Stimulated activated CD4-positive, alpha-beta T cell treated with anti-CD3 and anti-CD28 coated beads, Interleukin-15, amount 100 ng/mL, for 48 hours (primary cell): ENCODE data around the gene RNASE13.
A peak's percentile ranks its signal among the peaks of the same experiment; 100 is the strongest.
"Not testable (repeated sequence)": the region's sequence is repeated elsewhere in the genome, so short reads cannot be mapped to it uniquely, and the experiment has no call there.

Source experiments
- DNase-seq, 2 donors: peaks; one replicate each; pipeline ENCODE4 v3.0.0-alpha.2; 2020; ENCODE audit warnings: low read depth in 2 of 2

The RNASE13 gene

DNA sequence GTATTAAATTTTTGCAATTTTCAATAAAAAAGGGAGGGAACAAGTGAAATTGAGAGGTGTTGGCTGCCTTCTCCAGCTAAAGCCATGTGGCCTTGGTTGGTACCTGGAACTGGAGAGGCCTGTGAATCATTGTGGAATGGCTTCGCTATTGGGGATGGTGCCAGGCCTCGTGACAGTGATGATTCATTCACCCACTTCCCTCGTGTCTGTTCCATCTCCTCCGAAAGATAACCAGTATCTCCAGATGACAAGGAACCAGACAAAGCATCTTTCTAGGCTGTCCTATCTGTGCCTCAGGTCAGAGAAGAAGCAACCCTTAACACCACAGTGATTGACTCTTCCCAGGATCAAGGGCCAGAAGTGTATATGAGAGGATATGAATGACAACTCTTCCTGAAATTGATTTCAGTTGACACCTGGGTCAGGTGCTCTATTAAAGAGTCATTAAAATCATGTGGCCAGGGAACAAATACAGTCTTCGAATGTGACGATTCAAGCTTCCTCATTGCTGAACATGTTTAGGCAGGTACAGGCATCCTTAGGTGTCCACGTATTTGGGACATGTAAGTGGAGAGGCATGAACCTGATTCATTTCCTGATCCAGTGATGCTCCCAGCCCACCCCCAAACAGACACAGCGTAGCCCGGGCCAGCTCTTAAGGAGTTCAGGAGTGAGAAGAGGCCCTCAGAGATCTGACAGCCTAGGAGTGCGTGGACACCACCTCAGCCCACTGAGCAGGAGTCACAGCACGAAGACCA, 7.2 kb upstream of the RNASE13 start, which contains the start of gene RNASE7:
Gene RNASE7 (plus strand): TSS at position 687 of the 758 bp plus-strand sequence. CDS start 631 bp downstream, outside the sequence.
- no peak for DNase-seq

DNA sequence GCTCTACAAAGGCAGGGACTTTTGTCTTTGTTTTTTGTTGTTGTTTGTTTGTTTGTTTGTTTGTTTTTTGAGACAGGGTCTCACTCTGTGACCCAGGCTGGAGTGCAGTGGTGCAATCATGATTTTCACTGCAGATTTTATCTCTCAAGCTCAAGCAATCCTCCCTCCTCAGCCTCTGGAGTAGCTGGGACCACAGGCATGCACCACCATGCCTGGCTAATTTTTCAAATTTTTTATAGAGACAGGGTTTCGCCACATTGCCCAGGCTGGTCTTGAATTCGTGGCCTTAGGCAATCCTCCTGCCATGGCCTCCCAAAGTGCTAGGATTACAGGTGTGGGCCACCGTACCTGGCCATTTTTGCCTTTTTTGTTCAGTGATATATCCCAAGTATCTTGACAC, 6.3 kb upstream of the RNASE13 start:
- DNase-seq, result not testable (repeated sequence)

DNA sequence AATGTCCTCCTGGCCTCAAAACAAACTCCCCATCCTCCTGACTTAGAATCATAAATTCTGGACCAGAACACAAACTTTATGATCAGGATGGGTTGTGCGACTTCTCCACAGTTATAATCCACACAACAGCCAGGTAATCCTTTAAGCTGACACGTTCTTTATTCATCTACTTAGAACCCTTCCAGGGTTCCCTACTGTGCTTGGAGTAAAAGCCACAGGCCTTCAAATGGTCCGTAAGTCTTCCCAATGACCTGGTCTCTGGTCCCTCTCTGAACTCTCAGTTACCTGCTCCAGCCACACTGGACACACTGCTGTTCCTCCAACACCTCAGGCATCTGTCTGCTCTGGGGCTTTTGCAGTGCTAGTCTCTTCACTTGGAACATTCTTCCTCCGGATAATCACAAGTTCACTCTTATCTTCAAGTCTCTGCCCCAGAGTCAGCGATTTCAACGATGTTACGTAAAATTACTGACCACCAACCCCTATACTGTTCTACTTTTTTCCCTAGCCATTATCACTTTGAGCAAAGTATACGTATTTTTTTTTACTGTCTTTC, 5.8 kb upstream of the RNASE13 start:
- no peak for DNase-seq

DNA sequence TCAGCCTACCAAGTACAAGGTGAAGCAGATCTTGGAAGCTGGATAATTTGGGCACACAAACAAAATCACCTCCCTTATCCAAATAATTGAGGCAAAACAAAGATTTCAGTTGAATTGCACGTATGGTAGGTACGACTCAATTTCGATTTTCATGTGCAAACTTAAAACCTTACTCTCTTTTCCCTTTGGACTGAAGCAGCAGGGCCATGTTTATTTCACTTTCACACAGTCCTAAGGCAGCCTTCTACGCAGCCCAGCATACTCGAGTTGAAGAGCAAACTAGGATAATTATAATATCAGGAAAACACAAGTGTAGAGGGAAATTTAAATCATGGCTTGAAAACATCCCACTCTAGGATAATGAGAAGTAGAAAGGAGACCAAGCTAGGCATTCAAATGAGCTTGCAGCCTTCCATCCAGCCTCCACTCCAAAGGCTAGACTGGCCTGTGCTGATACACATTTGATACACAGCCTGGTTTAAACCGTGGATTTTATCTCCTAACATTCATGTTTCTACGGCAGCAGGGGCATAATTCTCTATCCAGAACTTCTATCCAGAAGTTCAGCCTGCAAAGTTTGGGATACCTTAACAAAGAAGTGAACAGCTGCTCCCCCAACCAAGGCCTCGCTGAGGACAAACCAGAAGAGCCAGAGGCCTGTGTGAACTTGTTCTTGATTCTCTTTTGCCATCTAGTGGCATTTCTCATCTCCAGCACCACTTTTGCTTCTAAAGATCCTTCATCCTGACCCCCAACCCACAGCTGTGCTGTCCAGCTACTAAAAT, 5.2 kb upstream of the RNASE13 start:
- no peak for DNase-seq

DNA sequence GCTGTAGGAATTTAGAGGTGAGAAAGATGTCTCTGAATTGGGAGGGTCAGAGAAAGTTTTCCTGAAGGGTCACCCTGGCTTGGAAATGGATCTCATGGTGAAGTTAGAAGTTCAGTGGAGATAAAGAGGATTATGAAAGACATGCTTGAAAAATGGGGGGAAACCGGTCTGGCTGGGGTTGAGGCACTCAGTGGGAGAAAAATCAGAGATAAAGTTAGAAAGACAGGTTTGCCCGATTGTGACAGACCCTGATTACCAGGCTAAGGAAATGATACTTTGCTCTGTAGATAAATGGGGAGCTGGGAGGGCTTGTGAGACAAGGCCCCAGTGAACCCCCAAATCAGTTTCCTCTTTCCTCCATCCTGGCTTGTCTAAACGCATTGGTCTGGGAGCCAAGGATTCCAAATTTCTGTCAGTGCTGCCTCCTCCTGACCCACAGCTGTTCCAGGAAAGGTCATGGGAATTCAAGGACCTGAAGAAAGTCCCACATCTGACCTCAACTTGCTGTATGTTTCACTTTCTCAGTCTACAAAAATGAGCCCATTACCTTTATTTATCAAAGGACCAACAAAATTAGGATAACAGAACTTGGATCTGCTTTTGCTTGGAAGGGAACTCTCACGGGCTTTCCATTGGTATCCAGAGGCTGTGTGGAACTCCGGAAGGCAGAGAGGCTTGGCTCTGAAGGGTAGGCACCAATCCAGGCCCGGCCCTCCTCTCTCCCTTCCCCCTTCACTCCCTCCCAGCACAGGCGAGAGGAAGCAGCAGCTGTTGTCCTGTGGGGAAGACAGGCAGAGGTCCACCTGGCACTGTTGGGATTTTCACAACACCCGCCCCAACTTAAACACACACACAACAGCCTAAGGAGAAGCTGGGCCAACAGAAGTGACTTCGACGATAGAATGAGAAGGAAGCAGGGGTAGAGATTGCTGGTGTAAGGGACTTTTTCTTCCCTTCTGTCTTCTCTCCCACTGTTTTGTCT, 4.1 kb upstream of the RNASE13 start:
- no peak for DNase-seq

DNA sequence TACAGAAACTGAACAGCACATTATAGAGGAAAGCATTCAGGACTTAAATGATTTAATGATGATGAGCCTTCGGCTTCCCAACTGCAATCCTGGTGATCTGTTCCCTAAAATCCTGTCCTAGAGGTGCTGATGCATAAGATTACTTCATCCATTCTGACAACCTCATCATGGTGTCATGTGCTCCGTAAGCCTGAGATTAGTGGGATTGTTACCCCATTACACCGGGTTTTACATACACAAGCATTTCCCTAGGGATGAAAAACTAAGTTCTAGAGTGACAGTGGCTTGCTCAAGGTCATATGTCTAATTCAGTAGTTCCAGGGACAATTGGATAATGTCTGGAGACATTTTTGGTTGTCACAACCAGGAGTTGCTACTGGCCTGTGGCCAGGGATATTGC, 2.5 kb upstream of the RNASE13 start:
- DNase-seq, result no peak

DNA sequence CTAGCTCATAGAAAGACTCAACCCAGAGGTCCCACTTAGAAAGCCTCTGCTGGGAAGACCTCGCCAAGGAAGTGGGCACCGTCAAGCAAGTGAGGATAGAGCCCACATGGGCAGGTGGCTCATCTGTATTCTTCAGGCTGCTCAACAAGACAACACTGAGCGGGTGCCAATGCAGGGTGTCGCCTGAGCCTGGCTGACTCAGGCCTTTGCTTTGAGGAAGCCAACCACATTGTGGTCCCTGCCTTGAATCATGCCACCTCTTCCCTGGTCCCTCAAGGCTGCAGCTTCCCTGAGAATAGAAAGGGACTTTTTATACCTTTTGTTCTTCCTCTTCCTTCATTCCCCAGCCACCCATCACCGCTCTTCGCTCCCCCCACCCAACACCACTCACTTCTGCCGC, 2.1 kb upstream of the RNASE13 start:
- no peak for DNase-seq

DNA sequence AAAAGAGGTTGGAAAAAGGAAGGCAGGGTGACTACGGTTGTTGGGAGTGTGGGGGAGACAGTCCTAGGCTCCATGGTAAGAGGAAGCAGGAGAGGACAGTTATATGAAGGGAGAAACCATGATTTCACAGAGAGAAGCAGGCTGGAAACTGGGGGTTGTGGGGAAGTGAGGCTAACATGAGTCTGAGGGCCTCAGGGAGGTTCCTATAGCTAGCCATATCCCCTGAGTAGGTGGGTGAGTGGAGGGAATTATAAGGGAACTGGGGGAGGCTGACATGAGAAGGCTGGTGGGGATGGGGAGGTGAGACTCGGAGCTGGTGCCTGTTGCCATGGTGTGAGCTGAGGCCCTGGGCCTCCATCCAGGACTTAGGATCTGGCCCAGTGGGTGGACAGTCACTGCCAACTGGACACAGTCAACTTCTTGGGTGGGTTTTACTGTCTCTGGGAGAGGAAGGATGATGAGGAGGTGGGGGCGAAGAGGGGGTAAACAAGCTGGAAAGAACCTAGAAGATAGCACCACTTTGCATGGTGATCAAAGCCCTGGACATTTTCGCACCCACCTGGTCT, 1.4 kb downstream of the RNASE13 start:
- no peak for DNase-seq

DNA sequence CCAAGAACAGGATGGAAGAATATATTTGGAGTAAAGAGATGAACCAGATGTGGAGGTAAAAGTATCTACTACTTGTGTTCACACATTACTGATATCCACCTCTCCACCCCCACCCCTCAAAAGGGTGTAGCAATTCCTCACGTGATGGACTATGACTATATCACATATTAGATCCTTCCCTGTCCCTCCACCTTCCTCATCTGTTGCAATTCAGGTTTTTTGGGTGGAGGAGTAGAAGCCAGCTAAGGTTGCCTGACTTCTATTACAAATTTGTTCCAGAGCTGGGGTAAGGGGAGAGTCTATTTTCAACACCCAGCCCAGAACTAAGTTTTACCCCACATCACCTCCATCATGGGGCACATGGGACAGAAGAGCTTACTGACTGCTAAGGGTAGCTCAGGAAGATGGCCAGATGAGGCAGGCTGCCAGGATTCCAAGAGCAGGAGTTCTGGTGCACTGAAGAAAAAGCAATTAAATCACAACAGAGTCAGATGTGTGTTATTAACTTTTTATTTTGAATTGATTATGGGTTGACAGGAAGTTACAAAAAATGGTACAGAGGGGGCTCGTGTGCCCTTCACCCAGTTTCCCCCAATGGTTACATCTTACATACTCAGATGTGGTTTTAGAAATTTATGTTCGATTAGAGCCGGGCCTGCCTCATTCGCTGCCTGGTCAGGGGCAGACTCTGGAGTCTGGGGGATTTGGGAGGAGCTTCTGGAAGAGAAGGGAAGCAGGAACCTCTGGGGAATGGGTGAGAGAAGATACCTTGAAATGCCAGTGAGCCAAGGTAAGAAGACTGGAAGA, 2.1 kb downstream of the RNASE13 start:
- no peak for DNase-seq

DNA sequence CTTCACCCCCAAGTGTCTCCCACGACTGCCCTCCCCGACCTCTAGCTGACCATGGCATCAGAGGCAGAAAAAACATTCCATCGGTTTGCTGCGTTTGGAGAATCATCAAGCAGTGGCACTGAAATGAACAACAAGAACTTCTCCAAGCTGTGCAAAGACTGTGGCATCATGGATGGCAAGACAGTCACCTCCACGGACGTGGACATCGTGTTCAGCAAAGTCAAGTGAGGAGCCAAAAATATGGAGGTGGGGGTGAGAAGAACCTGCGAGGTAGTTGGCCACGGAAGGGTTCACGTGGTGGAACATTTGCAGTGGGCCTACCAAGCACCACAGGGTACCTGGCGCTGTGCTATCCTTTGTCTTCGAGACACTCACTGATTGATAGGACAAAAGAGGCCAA, 4.1 kb downstream of the RNASE13 start:
- DNase-seq, result no peak

DNA sequence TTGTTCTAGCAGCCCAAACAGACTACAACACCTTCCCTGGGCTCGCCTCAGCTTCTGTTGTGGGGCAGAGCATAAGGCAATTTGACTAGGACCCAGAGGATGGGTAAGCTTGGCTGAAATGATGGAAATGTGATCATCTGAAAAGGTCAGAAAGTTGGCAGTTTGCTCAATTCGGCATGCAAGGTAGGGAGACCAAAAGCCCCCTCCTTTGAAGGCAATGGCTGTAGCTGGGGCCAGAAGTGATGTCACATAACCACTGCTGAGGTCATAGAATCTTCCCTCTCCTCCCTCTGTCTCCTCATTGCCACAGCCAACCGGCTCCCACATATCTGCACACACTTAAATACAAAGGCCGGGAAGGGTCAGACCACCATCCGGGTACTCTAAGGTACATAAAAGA, 4.7 kb downstream of the RNASE13 start, which contains the start of gene TPPP2:
Gene TPPP2 (plus strand): TSS at position 301 of the 400 bp plus-strand sequence. CDS start 365 bp downstream, outside the sequence.
- DNase-seq, result no peak

DNA sequence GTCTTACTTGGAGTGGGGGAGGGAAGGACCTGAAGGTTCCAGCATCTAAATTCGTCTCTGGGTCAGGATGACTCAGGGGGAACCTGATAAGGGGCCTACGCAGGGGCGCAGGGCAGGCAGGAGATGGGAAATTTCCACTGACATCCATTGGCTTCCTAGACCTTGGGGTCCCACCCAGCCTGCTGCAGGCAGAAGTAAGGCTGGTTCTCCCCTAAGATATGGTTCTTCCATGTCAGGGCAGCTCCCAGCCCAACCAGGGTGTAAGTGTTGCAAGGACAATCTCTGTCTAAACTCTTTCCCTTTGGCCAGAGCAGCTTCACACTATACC, 7.7 kb downstream of the RNASE13 start:
- DNase-seq, result no peak

DNA sequence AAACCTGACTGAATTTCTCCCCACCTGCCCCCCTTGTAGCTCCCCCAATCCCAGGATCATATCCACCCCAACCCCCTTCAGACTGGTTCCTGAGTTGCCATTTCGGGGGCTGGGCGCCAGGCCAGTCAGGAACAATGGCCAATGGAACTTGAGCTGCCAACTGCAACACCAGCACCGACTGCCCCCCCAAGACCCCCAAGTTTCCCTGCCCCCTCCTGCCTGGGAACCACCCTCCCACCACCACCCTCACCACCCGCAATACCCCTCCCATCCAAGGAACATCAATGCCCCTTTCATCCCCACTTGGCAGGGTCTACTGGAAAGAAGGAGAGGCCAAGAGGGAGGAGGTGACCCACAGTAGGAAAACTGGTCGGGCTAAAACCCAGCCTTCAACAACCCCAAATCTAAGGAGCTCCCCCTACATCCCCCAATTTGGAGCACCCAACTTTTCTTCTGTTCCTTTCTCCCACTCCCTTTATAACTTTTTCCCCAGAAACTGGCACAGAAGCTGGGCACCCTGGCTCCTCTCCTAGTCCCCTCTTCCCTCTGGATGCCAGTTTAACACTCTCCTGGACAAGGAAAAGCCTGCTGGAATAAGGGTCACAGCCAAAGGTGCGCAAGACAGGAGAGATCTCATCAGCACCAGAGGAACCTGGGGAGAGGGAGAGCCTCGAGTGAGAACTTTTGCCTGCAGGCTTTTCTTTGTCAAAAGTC, 8.2 kb downstream of the RNASE13 start:
- DNase-seq, result no peak

DNA sequence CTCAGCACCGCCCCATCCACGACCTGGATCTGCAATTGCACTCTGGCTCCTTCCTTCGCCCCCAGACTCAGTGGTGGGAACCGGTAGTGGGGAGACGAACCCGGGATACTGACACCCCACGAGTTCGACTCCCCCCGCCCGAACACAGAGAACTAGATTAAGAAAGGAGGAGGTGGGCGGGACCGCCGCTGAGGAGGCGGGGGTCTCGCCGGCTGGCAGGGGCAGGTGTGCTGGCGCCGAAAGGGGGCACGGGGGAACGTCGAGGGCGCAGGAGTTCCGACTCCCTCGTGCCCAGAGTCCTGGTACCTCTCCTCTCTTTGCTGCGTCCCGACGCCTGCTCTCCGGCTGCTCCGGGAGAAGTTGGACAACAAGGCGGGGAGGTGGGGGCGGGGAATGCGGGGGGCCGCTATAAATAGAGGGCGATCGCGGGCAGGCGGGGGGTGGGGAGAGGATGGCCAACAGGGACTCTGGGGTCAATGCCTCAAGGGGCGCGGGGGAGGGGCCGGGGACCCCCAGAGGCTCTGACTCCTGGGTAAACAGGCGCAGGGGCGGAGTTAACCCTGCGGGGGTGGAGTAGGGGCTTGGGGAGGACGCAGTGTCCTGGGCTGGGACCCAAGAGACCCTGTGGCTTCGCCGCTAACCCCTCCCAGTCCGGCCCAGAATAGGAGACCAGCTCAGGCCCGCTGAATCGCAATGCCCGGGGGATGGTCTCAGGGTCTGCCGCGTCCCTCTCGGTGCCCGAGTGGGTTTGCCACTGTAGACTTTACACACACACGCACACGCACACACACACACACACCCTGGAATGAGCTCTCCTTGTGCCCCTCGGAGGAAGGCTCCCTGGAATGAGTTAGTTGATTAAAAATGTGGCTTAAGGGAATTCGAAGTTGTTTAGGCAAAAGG, 9.0 kb downstream of the RNASE13 start:
- DNase-seq, result no peak

DNA sequence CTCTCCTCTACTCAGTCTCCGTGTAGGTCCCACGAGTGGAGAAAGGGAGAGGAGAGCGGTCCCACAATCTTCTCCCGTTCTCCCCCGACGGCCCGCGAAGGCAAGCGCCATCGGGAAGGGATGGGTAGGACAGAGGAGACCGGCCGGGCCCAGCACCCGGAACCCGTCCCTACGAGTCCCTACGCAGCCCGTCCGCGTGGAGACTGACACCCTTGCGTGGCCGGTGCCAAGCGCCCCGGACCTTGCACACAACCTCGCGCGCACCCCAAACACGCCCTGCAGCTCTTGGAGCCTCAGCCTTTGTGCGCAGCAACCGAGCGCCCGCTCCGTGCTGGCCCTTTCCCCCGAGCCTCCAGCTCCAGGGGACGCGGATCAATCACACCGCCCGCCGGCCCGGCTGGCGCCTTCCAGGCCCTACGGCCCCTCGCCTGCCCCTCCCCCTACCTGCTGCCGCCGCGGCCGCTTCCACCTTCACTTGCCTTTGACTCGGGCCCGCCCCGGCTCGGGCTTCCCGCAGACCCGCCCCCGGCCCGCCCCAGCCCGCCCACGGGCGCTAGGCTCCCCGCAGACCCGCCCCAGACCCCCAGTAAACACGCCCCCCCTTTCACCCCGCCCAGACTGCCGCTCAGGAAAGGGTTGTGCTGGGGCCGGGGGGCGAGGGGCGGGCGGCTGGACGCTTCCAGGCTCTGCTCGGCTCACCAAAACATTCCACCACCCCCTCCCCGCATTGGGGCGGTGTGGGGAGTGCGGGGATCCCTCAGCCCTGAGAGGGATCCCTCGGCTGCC, 9.8 kb downstream of the RNASE13 start, which contains the start of gene NDRG2:
Gene NDRG2 (minus strand): TSS at position 477 of the 786 bp plus-strand sequence. CDS start 1,746 bp downstream, outside the sequence.
- peak; percentile 19 to 45 for DNase-seq

DNA sequence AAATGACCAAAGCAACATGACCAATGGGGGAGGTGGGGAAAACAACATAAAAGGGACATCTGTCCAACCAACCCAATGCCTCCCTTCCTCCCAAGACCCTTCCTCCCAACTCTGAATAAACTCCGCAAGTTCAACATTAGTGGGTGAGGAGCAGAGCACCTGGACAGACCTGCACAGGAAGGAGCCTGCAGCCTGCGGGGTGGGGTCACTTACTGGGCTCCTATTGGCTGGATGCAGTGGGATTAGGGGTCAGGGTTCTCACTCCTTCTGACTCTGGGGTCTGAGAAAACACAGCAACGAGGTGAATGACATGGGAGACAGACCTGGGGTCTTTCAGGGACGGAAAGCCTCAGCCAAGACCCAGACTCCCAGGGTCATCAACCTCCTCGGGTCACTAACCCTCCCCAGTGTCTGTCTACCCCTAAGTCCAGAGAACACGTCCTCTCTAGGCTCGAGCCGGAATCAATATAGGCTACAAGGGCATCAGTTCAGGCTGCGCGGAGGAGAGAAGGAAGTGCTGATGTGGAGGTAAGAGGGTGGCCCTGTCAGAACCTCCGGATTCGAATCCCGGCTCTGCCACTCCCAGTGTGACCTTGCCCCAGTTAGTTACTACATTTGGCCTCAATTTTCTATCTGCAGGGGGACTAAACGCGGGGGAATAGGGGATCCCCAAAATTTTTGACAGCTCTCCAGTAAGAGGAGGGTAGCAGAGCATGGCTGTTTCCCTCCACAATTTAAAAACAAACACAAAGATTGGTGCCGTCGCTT, 10.6 kb downstream of the RNASE13 start:
- no peak for DNase-seq

DNA sequence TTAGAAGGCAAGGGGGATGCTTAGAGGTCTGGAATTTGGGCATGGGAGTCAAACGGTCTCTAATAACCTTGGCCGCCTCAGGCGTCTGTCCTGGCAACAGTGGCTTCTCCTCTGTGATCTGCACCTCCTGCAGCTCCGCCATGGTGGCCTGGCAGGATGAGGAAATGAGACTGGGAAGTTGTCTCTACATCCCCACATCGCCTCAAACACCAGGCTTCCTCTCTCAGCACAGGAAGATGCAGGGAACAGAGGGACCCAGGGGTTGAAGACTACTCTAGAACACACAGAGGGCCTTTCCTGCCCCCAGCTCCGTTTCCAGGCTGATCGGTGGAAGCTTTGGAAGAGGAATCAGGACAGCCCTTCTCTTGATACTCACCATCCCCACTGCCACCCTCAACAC, 11.4 kb downstream of the RNASE13 start:
- no peak for DNase-seq
